Activated naive CD4-positive, alpha-beta T cell treated with anti-CD3 and anti-CD28 coated beads, Interleukin-2, amount 10 ng/mL, durations not matched to agents 5 hours and 36 hours (primary cell): ENCODE data around the gene TMEM18. TPM values are rescaled to one million over a fixed set of nuclear protein-coding genes. Genes with fewer than 3 reads are reported as not detected.

ENCODE experiments used
- total RNA-seq, 2 experiments: library from RNA; stranded (reverse); gene quantifications; one replicate each; pipeline ENCODE4 v1.2.3, GENCODE V29; 2021

TMEM18 gene
- total RNA-seq: 10 to 100 TPM; 30.6 to 34.8 TPM

DNA sequence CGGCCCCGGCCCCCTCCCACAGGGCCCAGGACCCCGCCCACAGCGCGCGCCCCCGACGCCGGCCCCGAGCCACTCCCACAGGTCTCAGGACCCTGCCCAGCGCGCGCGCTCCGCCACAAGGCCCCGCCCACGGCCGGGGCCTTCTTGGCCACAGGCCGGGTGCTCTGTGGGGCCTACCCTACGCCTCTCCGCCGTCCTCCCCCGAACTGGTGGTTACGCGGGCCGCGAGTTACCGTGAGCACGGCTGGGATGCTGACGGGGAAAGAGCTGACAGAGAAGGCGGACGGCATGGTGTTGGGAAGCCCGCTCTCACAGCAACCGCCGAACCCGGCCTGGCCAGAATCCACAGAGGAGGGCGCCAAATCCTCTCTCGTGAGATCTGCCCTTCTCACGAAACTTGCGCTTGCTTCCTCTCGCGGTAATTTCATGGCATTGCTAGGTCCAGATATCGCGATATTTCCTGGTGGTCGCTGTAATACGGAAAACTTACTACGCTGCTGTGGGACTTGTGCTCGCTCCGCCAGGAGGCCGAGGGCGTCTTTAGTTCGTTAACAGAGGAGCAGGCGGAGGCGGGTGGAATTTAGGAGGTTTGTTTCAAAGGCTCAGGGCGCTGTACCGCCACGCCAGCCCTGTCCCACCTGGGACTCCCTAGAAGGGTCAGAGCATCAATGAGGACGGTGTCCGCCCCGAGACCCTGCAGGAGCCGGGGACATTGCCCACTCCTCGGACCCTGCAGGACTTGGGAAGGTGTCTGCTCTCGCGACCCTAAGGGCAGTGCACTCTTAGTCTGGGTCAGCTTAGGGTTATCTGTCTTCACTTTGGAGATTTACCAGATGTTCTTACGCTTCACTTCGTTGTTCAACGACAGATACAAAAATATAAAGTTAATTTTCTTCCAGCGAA, at the start of gene TMEM18:
TMEM18 (minus strand) TSS at position 351 of the 903 bp plus-strand sequence; CDS start at position 290, 61 bp downstream.

